PC-3 (cell line): ENCODE measurements around the gene CLDN24. TPM values are rescaled to one million over a fixed set of nuclear protein-coding genes. Genes with fewer than 3 reads are reported as not detected.

Source experiments
- ATAC-seq: fragments of 200-7000 bp; cut with Tn5 transposase; 2 replicates; pipeline ENCODE4 v1.9.1; 2020; ENCODE audit warnings: mild to moderate bottlenecking, moderate library complexity
- BruUV-seq: library from RNA; stranded (reverse); fragments of 400-500 nt; replicated peaks from 2 replicates; lab custom pipeline; 2021; lab: Mats Ljungman, UMichigan
- CTCF ChIA-PET: fragments of 300-600 bp; sonication (Branson Sonifier 250); formaldehyde crosslinking; loops from one replicate; lab custom pipeline; 2022; ENCODE audit warnings: antibody characterized with exemption; lab: Charles Lee
- POLR2A ChIA-PET: fragments of 300-600 bp; sonication (Branson Sonifier 250); formaldehyde crosslinking; loops from one replicate; lab custom pipeline; 2022; ENCODE audit warnings: antibody characterized with exemption; ENCODE audit not compliant: unreplicated experiment; lab: Charles Lee
- DNase-seq: peaks from one replicate; pipeline ENCODE4 v3.0.0-alpha.2; 2015
- H2AFZ ChIP-seq: fragments of 300-600 bp; sonication (generic); 2 replicates; pipeline ENCODE4 v1.6.0; 2016; ENCODE audit warnings: antibody characterized with exemption, low read length
- H3F3A ChIP-seq: fragments of 300-600 bp; sonication (generic); one replicate; pipeline ENCODE4 v1.6.0; 2017; ENCODE audit warnings: antibody characterized with exemption, low read length, control low read depth, mild to moderate bottlenecking; ENCODE audit not compliant: unreplicated experiment
- H3K27ac ChIP-seq: fragments of 300-600 bp; sonication (generic); 2 replicates; pipeline ENCODE4 v1.5.1; 2016; ENCODE audit warnings: mild to moderate bottlenecking, low read length
- H3K27me3 ChIP-seq: fragments of 300-600 bp; sonication (generic); 2 replicates; pipeline ENCODE4 v1.6.1; 2016; ENCODE audit warnings: low read length, mixed read lengths
- H3K36me3 ChIP-seq: fragments of 300-600 bp; sonication (generic); 2 replicates; pipeline ENCODE4 v1.6.1; 2016; ENCODE audit warnings: low read depth, mixed run types, low read length, mixed read lengths
- H3K4me1 ChIP-seq: fragments of 300-600 bp; sonication (generic); 2 replicates; pipeline ENCODE4 v1.5.1; 2016; ENCODE audit warnings: low read length; ENCODE audit not compliant: insufficient read depth
- H3K4me2 ChIP-seq: fragments of 300-600 bp; sonication (generic); 2 replicates; pipeline ENCODE4 v1.6.0; 2016; ENCODE audit warnings: low read length
- H3K4me3 ChIP-seq: fragments of 300-600 bp; sonication (generic); 2 replicates; pipeline ENCODE4 v1.5.1; 2016; ENCODE audit warnings: mild to moderate bottlenecking, low read length, mixed read lengths
- H3K79me2 ChIP-seq: fragments of 300-600 bp; sonication (generic); 2 replicates; pipeline ENCODE4 v1.6.1; 2017; ENCODE audit warnings: low read length, mixed read lengths
- H3K9ac ChIP-seq: fragments of 300-600 bp; sonication (generic); 2 replicates; pipeline ENCODE4 v1.6.0; 2016; ENCODE audit warnings: mild to moderate bottlenecking, low read length
- H3K9me2 ChIP-seq: fragments of 300-600 bp; sonication (generic); replicated peaks from 2 replicates; pipeline ENCODE4 v1.6.1; 2016; ENCODE audit warnings: mixed run types, low read length, mixed read lengths
- H3K9me3 ChIP-seq: fragments of 300-600 bp; sonication (generic); 2 replicates; pipeline ENCODE4 v1.6.1; 2016; ENCODE audit warnings: low read length, mixed read lengths
- H4K20me1 ChIP-seq: fragments of 300-600 bp; sonication (generic); 2 replicates; pipeline ENCODE4 v1.6.1; 2016; ENCODE audit warnings: low read length, mixed read lengths
- CTCF ChIP-seq: fragments of 300-600 bp; sonication (generic); conservative IDR thresholded peaks from 2 replicates; pipeline ENCODE4 v1.5.1; 2017; ENCODE audit warnings: antibody characterized with exemption, low read depth, mild to moderate bottlenecking, low read length
- EZH2 ChIP-seq: fragments of 300-600 bp; sonication (generic); IDR thresholded peaks from one replicate; pipeline ENCODE4 v1.6.1; 2017; ENCODE audit warnings: antibody characterized with exemption, mild to moderate bottlenecking, low read length; ENCODE audit not compliant: unreplicated experiment
- EZH2phosphoT487 ChIP-seq: fragments of 300-600 bp; sonication (generic); IDR thresholded peaks from 2 replicates; pipeline ENCODE4 v1.6.1; 2018; ENCODE audit warnings: mild to moderate bottlenecking, antibody characterized with exemption, low read length, borderline replicate concordance
- intact Hi-C: fragments of 100-400 bp; cut with micrococcal nuclease; formaldehyde crosslinking; loops from 2 replicates; pipeline ENCODE4 v1.9.0; 2023
- total RNA-seq: library from RNA; depleted of rRNA; stranded (reverse); fragments of >200 nt; gene quantifications from 2 replicates; pipeline ENCODE4 v1.2.3, GENCODE V29; 2014

The CLDN24 gene
- total RNA-seq, 1 experiment from 2014 or later: not detected

DNA sequence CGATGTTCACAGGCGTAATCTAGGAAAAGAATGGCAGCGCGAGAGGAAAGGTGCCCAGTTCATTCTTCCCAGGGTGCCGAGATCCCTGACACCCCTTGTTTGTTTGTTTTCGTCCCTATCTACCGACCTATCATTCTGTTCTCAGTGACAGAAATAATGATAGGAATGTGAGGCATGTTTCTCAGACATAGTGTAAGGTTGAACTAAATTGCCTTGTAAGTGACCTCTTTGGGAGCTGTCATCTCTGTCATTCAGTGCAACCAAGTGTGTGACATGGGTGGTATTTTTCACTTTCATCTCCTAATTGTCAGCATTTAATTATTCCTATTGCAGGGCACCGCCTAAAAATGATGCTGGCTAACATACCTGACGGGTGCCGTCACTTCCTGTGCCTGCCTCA, 26.5 kb downstream of the CLDN24 start:
- ATAC-seq: no peak
- H3K9ac ChIP-seq: no peak overlapping the region
- no peaks in the 10 kb centered on the region for H3F3A ChIP-seq
- H3K4me2 ChIP-seq: no peak overlapping the region
- H3K27ac ChIP-seq: no peak overlapping the region
- H3K4me1 ChIP-seq: no peaks in the 10 kb centered on the region; the same call in 1 of the 2 replicates
- H3K9me3 ChIP-seq: no peaks in the 10 kb centered on the region
- ChIA-PET CTCF (no interaction called here), POLR2A (no interaction called here)
- TF ChIP-seq EZH2 (no peak), CTCF (no peak), EZH2phosphoT487 (no peak)
- no peak overlapping the region for H2AFZ ChIP-seq
- intact Hi-C loops: no loop called here
- no peaks in the 10 kb centered on the region for H4K20me1 ChIP-seq
- H3K4me3 ChIP-seq: no peak overlapping the region
- no TSS peak for BruUV-seq
- H3K79me2 ChIP-seq: no peaks in the 10 kb centered on the region
- no peak for DNase-seq
- no peaks in the 10 kb centered on the region for H3K27me3 ChIP-seq
- no peaks in the 10 kb centered on the region for H3K9me2 ChIP-seq
- no peaks in the 10 kb centered on the region; the same call in 1 of the 2 replicates for H3K36me3 ChIP-seq

DNA sequence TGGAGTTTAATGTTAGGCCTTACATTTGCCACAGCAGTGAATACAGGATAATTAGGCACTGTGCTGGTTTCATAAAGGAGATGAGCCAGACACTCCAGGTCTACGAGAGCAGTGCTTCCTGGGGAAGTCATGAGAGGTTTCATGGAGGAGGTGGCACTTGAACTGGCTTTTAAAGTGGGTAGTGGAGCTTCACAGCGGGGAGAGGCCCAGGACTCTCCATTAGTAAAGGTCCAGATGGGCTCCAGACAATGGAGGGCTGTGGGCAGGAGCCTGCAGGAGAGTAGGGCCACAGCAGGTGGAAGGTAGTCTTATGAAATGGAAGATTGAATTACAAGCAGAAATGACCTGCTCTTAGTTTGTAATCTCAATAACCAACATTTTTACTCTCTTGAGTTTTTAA, 31.2 kb downstream of the CLDN24 start:
- Histone ChIP-seq H3K9ac (no peak overlapping the region), H3F3A (no peaks in the 10 kb centered on the region), H3K27ac (no peak overlapping the region), H3K9me2 (no peaks in the 10 kb centered on the region), H3K4me2 (no peak overlapping the region), H2AFZ (no peak overlapping the region), H3K4me1 (no peaks in the 10 kb centered on the region), H4K20me1 (no peaks in the 10 kb centered on the region), H3K36me3 (no peaks in the 10 kb centered on the region; the same call in 1 of the 2 replicates), H3K4me3 (no peak overlapping the region), H3K9me3 (no peaks in the 10 kb centered on the region), H3K79me2 (no peaks in the 10 kb centered on the region), H3K27me3 (no peaks in the 10 kb centered on the region)
- ChIA-PET POLR2A (no interaction called here), CTCF (no interaction called here)
- ATAC-seq (no peak), DNase-seq (no peak)
- no TSS peak for BruUV-seq
- TF ChIP-seq CTCF (no peak), EZH2phosphoT487 (no peak), EZH2 (no peak)
- intact Hi-C loops: no loop called here

GRCh38 chr4:183289688-183290087, 32.5 kb downstream of the CLDN24 start:
- Histone ChIP-seq H2AFZ (no peak overlapping the region), H3K36me3 (no peaks in the 10 kb centered on the region), H3K27ac (no peak overlapping the region), H3K9me3 (no peaks in the 10 kb centered on the region), H3K9ac (no peak overlapping the region), H3K4me3 (no peak overlapping the region), H3K27me3 (no peaks in the 10 kb centered on the region), H4K20me1 (no peaks in the 10 kb centered on the region), H3K4me1 (peaks cover 9% of the 10 kb centered on the region; the same call in 1 of the 2 replicates), H3K4me2 (no peak overlapping the region), H3K9me2 (no peaks in the 10 kb centered on the region), H3K79me2 (no peaks in the 10 kb centered on the region), H3F3A (no peaks in the 10 kb centered on the region)
- ATAC-seq (no peak), DNase-seq (no peak)
- ChIA-PET CTCF (no interaction called here), POLR2A (no interaction called here)
- intact Hi-C loops: no loop called here
- TF ChIP-seq EZH2 (no peak), EZH2phosphoT487 (no peak), CTCF (no peak)
- no TSS peak for BruUV-seq
